Esophagus muscularis mucosa (tissue), 4 donors: Measurements from ENCODE around the gene ANKRD44. TPM values are rescaled to one million over a fixed set of nuclear protein-coding genes. Genes with fewer than 3 reads are reported as not detected.

Source experiments
- DNase-seq: peaks from one replicate; pipeline ENCODE4 v3.0.0-alpha.2; 2017; ENCODE audit errors: extremely low spot score
- H3K27ac ChIP-seq, 4 donors: fragments of 200-600 bp; sonication (generic); replicated peaks in 1 of 4; 1 replicate in 3 of 4; 2 replicates in 1 of 4; pipeline ENCODE4 v1.5.1; 2016 to 2019; ENCODE audit warnings: mild to moderate bottlenecking in 1 of 4
- H3K27me3 ChIP-seq, 4 donors: fragments of 200-600 bp; sonication (generic); one replicate each; pipeline versions ENCODE4 v1.5.1 to v1.6.0; 2016 to 2019
- H3K36me3 ChIP-seq, 4 donors: fragments of 200-600 bp; sonication (generic); one replicate each; pipeline ENCODE4 v1.5.1; 2016 to 2019
- H3K4me1 ChIP-seq, 4 donors: fragments of 200-600 bp; sonication (generic); one replicate each; pipeline ENCODE4 v1.5.1; 2016 to 2019
- H3K4me3 ChIP-seq, 4 donors: fragments of 200-600 bp; sonication (generic); 1 replicate in 2 of 4; 2 replicates in 2 of 4; pipeline ENCODE4 v1.5.1; 2016 to 2019; ENCODE audit warnings: mild to moderate bottlenecking in 4 of 4, moderate library complexity in 1 of 4
- H3K9me3 ChIP-seq, 4 donors: fragments of 200-600 bp; sonication (generic); 1 replicate in 3 of 4; 2 replicates in 1 of 4; pipeline ENCODE4 v1.5.1; 2016 to 2019
- EP300 ChIP-seq: sonication (generic); formaldehyde crosslinking; IDR thresholded peaks from one replicate; pipeline ENCODE4 v1.6.1; 2017; ENCODE audit warnings: antibody characterized with exemption
- POLR2A ChIP-seq: fragments of 450-650 bp; IDR thresholded peaks from one replicate; pipeline ENCODE4 v1.6.1; 2017; ENCODE audit warnings: antibody characterized with exemption, moderate library complexity, mild to moderate bottlenecking, low read depth
- POLR2AphosphoS5 ChIP-seq, 2 donors: sonication (generic); formaldehyde crosslinking; IDR thresholded peaks; one replicate each; pipeline ENCODE4 v1.6.1; 2017; ENCODE audit warnings: antibody characterized with exemption in 2 of 2
- WGBS: methylation state at CpG from one replicate; pipeline ENCODE4 v1.1.5; 2018; 5-methylcytosine and 5-hydroxymethylcytosine counted together
- intact Hi-C: fragments of 100-400 bp; cut with DNase I; formaldehyde crosslinking; loops from one replicate; pipeline ENCODE4 v1.15.1; 2023
- total RNA-seq, 4 donors: library from RNA; depleted of rRNA; stranded (reverse); fragments of >200 nt; gene quantifications; one replicate each; pipeline versions ENCODE4 v1.1.0 to v1.2.1, GENCODE V29; 2016
- TF ChIP-seq, protein P1 (sequence below), 3 experiments: fragments of 200-600 bp in 2 of 3; fragments of 450-650 bp in 1 of 3; sonication (generic) in 2 of 3; IDR thresholded peaks; one replicate each; pipeline ENCODE4 v1.5.1; 2017 to 2019; ENCODE audit warnings: antibody characterized with exemption in 3 of 3, mild to moderate bottlenecking in 2 of 3, moderate library complexity in 1 of 3

ANKRD44 gene
- total RNA-seq, 4 donors from 2014 or later, result 41.4 to 76.6 (median 48.1) TPM

DNA sequence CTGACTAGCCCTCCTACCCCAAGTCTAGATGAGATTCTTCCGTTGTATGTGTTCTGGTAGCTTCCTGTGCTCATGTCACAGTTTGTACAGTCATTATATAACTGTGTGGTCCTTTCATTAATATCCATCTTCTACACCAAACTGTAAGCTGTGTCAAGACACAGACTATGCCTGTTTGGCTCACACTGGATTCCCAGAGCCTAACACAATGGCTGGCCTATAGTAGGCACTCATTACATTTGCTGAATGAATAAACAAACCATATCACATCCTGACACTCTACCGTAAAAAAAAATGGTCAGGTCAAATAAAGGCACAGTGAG, 72.6 kb downstream of the ANKRD44 start:
- 58% methylated on average over 2 of the region's 2 CpGs for WGBS
- Histone ChIP-seq H3K9me3 (no peaks in the 10 kb centered on the region), H3K4me3 (no peak overlapping the region), H3K27me3 (no peaks in the 10 kb centered on the region), H3K4me1 (peaks cover 0 to 58% (median 36%) of the 10 kb centered on the region in 4 donors), H3K27ac (no peak overlapping the region), H3K36me3 (no peaks in the 10 kb centered on the region)
- TF ChIP-seq POLR2A (no peak), POLR2AphosphoS5 (IDR thresholded peaks at IDR 0.05) (no peak), EP300 (no peak)
- TF ChIP-seq, protein P1, sequence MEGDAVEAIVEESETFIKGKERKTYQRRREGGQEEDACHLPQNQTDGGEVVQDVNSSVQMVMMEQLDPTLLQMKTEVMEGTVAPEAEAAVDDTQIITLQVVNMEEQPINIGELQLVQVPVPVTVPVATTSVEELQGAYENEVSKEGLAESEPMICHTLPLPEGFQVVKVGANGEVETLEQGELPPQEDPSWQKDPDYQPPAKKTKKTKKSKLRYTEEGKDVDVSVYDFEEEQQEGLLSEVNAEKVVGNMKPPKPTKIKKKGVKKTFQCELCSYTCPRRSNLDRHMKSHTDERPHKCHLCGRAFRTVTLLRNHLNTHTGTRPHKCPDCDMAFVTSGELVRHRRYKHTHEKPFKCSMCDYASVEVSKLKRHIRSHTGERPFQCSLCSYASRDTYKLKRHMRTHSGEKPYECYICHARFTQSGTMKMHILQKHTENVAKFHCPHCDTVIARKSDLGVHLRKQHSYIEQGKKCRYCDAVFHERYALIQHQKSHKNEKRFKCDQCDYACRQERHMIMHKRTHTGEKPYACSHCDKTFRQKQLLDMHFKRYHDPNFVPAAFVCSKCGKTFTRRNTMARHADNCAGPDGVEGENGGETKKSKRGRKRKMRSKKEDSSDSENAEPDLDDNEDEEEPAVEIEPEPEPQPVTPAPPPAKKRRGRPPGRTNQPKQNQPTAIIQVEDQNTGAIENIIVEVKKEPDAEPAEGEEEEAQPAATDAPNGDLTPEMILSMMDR (IDR thresholded peaks at IDR 0.05), result no peak
- DNase-seq, result no peak
- intact Hi-C loops, result no loop called here

DNA sequence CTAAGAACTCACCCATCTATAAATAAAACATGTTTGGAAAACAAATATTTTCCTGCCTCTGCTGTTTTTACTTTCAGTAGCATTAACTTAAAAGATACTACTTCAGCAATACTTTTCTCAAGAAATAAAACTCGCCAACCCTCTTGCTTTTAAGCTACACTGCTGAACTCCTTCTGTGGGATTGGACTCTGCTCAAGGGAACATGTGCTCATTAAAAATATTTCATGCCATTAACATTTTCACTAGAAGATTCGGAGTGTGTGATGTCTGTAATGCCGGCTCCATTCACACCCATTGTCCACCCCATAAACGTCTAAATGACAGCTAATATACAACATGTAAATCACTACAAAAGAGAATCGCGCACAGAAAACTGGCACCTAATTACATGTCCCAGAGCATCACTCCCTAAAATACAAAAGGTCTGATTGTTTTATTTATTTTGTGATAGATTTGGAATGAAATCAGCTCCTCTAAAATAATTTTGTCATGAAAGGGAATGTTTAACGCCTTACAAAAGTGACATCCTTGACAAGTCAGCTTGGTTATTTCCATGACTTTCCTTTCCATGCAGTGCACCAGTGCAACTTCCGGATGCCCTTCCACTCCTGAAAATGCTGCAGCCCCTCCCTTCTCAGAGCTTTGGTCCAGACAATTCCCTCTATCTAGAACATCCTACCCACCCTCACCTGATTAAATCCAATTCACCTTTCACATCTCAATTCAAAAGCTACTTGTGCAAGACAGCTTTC, 73.1 kb downstream of the ANKRD44 start:
- Histone ChIP-seq H3K4me1 (peaks cover 0 to 63% (median 36%) of the 10 kb centered on the region in 4 donors), H3K9me3 (no peaks in the 10 kb centered on the region), H3K36me3 (no peaks in the 10 kb centered on the region), H3K4me3 (no peak overlapping the region), H3K27me3 (no peaks in the 10 kb centered on the region), H3K27ac (no peak overlapping the region)
- 77% methylated on average over 8 of the region's 8 CpGs for WGBS
- no peak for TF ChIP-seq POLR2A
- no peak for TF ChIP-seq EP300
- TF ChIP-seq, protein P1 (IDR thresholded peaks at IDR 0.05), result no peak
- no peak for TF ChIP-seq POLR2AphosphoS5 (IDR thresholded peaks at IDR 0.05)
- intact Hi-C loops, result no loop called here
- no peak for DNase-seq

DNA sequence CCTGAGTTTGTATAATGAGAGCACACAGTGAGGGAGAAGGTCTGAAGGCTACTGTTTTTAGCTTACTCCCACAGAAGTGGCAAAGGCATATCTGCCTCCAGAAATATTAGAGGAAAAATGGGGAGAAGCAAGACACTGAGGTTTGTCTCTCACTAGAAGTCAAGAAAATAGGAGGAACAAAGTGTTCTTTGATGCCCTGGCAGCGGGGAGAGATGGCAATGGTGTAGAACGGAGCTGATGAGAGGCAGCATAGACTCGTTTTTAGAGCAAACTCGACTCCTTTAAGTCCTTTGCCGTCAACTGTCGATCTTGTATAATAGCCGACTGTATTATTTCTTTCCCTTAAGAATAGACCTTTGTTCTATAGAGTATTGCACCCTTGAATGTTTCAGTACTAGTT, 73.8 kb downstream of the ANKRD44 start:
- no peaks in the 10 kb centered on the region for H3K9me3 ChIP-seq
- intact Hi-C loops, result no loop called here
- H3K27me3 ChIP-seq, result no peaks in the 10 kb centered on the region
- H3K36me3 ChIP-seq, result no peaks in the 10 kb centered on the region
- WGBS, result 84% methylated on average over 7 of the region's 7 CpGs
- DNase-seq, result no peak
- no peak overlapping the region for H3K27ac ChIP-seq
- TF ChIP-seq, protein P1 (IDR thresholded peaks at IDR 0.05), result no peak
- no peak for TF ChIP-seq POLR2A
- TF ChIP-seq POLR2AphosphoS5 (IDR thresholded peaks at IDR 0.05), result no peak
- no peak for TF ChIP-seq EP300
- H3K4me3 ChIP-seq, result no peak overlapping the region
- H3K4me1 ChIP-seq, result peaks cover 0 to 64% (median 36%) of the 10 kb centered on the region in 4 donors

DNA sequence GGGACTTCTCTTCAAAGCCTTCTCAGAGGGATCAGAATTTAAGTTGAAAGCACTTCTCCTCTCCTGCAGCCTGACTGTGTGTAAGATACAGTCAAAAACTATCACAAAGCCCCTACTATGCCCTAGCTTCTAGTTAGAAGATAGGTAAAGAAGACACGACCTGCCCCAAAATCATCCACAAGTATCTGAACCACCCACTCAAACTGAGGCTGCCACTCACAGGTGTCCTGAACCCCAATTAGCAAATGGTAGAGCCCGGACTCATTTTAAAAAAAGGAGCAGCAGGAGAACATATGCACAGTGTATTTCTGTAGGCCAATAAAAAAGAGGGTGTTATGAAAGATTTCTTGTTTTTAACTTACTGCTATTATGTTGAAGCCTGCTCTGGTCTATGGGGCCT, 74.4 kb downstream of the ANKRD44 start:
- DNase-seq, result no peak
- intact Hi-C loops, result no loop called here
- no peaks in the 10 kb centered on the region for H3K27me3 ChIP-seq
- TF ChIP-seq EP300 (no peak), POLR2A (no peak), POLR2AphosphoS5 (IDR thresholded peaks at IDR 0.05) (no peak)
- TF ChIP-seq, protein P1 (IDR thresholded peaks at IDR 0.05), result no peak
- H3K36me3 ChIP-seq, result no peaks in the 10 kb centered on the region
- WGBS, result 100% methylated on average over 2 of the region's 2 CpGs
- H3K27ac ChIP-seq, result no peak overlapping the region
- peaks cover 0 to 63% (median 36%) of the 10 kb centered on the region in 4 donors for H3K4me1 ChIP-seq
- no peaks in the 10 kb centered on the region for H3K9me3 ChIP-seq
- no peak overlapping the region for H3K4me3 ChIP-seq

DNA sequence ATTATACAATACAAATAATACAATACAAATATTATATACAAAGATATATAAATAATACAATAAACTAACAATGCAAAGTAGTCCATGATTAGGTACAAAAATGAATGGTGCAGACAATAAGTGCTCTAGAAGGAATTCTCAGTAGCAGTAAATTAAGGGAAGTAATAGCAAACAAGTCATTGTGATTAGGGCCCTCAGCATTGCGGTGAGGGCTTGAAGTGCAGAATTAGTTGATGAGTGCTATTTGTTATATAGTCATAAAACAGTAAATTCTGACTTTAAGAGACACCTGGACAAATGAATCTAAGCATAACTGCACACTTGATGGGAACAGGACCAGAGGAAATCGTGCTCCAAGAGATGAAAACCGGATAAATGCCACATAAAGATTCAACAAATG, 74.9 kb downstream of the ANKRD44 start:
- H3K9me3 ChIP-seq, result no peaks in the 10 kb centered on the region
- H3K27ac ChIP-seq, result no peak overlapping the region
- DNase-seq, result no peak
- peaks cover 0 to 62% (median 35%) of the 10 kb centered on the region in 4 donors for H3K4me1 ChIP-seq
- H3K36me3 ChIP-seq, result no peaks in the 10 kb centered on the region
- no peak for TF ChIP-seq EP300
- TF ChIP-seq, protein P1 (IDR thresholded peaks at IDR 0.05), result no peak
- no peak for TF ChIP-seq POLR2A
- TF ChIP-seq POLR2AphosphoS5 (IDR thresholded peaks at IDR 0.05), result no peak
- no peaks in the 10 kb centered on the region for H3K27me3 ChIP-seq
- intact Hi-C loops, result no loop called here
- 92% methylated on average over 3 of the region's 3 CpGs for WGBS
- H3K4me3 ChIP-seq, result no peak overlapping the region
